SJCRH30 (cell line): ENCODE measurements around the gene DHRS7. TPM values are rescaled to one million over a fixed set of nuclear protein-coding genes. Genes with fewer than 3 reads are reported as not detected.

Experiments
- DNase-seq, 2 experiments: peaks; one replicate each; pipeline ENCODE4 v3.0.0-alpha.2; 2015 to 2020
- H3K27ac ChIP-seq: fragments of 250-450 bp; sonication (Bioruptor Pico); 2 replicates; pipeline ENCODE4 v1.5.1; 2020; ENCODE audit warnings: mild to moderate bottlenecking, moderate library complexity
- H3K27me3 ChIP-seq: fragments of 250-450 bp; sonication (Bioruptor Pico); 2 replicates; pipeline ENCODE4 v1.5.1; 2020; ENCODE audit warnings: mild to moderate bottlenecking, moderate library complexity
- H3K36me3 ChIP-seq: fragments of 250-450 bp; sonication (Bioruptor Pico); 2 replicates; pipeline ENCODE4 v1.5.1; 2020; ENCODE audit warnings: mild to moderate bottlenecking, moderate library complexity
- H3K4me1 ChIP-seq: fragments of 250-450 bp; sonication (Bioruptor Pico); 2 replicates; pipeline ENCODE4 v1.5.1; 2020; ENCODE audit warnings: mild to moderate bottlenecking, moderate library complexity
- H3K4me3 ChIP-seq: fragments of 250-450 bp; sonication (Bioruptor Pico); 2 replicates; pipeline ENCODE4 v1.5.1; 2020; ENCODE audit warnings: mild to moderate bottlenecking, moderate library complexity
- H3K9me3 ChIP-seq: fragments of 250-450 bp; sonication (Bioruptor Pico); replicated peaks from 2 replicates; pipeline ENCODE4 v1.5.1; 2020; ENCODE audit warnings: mild to moderate bottlenecking, moderate library complexity
- total RNA-seq: library from RNA; depleted of rRNA; stranded (reverse); fragments of >200 nt; shearing (Covaris generic); gene quantifications from 2 replicates; pipeline ENCODE4 v1.2.3, GENCODE V29; 2014; rRNA removed

DHRS7 gene, protein sequence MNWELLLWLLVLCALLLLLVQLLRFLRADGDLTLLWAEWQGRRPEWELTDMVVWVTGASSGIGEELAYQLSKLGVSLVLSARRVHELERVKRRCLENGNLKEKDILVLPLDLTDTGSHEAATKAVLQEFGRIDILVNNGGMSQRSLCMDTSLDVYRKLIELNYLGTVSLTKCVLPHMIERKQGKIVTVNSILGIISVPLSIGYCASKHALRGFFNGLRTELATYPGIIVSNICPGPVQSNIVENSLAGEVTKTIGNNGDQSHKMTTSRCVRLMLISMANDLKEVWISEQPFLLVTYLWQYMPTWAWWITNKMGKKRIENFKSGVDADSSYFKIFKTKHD
- total RNA-seq = 18.4 and 24.8 TPM in 2 replicates

DNA sequence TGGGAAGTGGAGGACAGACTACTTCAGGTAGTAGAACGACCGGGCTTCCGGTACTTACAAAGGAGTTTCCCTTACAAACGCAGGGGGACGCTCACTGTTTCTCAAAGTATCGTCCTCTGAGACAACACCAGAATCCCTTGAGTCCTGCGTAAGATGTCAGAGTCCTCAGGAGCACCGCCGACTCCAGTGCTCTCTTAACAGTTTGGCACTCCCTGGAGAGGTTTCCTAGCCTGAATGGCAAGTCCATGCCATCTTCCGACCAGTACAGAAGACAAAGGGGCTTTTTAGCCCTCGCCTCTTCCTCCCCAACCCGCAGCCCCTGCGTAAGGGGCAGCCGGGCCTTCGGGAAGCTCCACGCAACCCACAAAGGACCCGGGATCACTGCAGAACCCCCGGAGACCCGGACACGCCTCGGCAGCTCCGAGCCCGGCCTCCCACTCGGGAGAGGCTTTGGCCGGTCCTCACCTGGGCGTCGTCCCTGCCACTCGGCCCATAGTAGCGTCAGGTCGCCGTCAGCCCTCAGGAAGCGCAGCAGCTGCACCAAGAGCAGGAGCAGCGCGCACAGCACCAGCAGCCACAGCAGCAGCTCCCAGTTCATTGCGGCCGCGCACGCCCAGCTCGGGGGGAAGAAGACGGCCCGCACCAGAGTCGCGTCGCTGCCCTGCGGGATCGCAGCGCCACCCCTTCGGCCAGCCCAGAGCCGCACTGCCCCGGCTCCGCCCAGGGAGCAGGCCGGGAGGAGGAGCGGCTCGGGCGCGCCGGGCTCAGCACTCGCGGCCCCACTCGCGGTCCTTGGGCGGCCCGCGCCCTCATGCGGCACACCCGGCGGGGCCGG lies at the start of gene DHRS7:
Gene DHRS7 (minus strand): TSS at position 687 of the 835 bp plus-strand sequence. CDS start 89 bp downstream, at position 598.
- Histone ChIP-seq H3K9me3 (no peaks in the 10 kb centered on the region), H3K27ac (peak within 1 kb of the TSS; percentile 68), H3K4me3 (peak within 1 kb of the TSS; percentile 81), H3K4me1 (no peaks in the 10 kb centered on the region), H3K36me3 (no peaks in the 10 kb centered on the region), H3K27me3 (no peaks in the 10 kb centered on the region)
- DNase-seq = peak; percentile 80

DNA sequence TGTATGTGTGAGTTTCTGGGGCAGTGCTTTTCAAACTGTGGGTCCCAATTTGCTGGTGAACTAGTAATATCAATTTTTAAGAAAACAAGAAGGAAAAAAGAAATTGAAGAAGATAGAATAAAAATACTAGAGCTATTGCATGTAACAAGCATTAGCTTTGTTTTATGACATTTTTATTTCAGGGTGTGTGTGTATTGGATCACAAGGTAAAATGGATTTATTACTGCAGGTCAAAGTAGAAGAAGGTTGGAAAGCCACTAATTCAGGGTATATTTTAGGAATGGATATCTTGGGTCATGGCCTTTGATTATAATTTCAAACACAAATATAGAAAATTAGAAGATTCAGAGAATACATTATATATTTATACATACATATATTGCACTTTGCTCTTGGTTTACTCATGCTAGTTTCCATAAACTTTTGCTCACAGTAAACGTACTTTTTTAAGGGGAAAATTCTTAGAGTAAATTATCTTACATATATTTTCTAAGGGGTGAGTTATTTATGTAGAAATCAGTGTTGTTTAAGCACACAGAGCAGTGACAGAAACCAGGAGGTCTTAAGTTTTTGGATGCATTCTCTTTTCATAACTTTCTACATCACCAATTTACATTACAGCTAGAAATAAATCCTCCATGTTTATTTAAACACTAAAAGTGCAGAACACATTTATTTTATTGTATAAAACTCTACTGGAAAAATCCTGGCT lies 49.4 kb upstream of the DHRS7 start:
- Histone ChIP-seq H3K36me3 (no peaks in the 10 kb centered on the region), H3K9me3 (no peaks in the 10 kb centered on the region), H3K27ac (no peak overlapping the region), H3K4me1 (no peaks in the 10 kb centered on the region), H3K4me3 (no peak overlapping the region), H3K27me3 (no peaks in the 10 kb centered on the region)
- DNase-seq = no peak

DNA sequence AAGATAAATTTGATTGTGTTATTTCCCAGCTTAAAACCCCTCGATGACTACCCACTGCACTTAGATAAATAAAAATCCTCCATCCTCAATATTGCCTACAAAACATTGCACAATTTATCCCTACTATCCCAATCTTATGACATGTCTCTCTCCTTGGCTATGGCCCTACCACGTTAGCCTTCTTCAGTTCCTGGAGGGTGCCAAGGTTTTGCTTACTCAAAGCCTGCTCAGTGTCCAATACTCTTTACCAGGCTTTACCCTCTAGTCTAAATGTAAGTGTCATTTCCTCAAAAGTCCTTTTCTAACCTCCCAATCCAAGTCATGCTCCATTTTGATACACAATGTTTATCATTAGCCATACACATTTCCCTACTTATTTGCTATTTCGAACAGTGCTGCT lies 48.8 kb upstream of the DHRS7 start:
- H3K4me3 ChIP-seq = no peak overlapping the region
- H3K36me3 ChIP-seq = no peaks in the 10 kb centered on the region
- no peaks in the 10 kb centered on the region for H3K27me3 ChIP-seq
- no peak for DNase-seq
- no peaks in the 10 kb centered on the region for H3K4me1 ChIP-seq
- no peak overlapping the region for H3K27ac ChIP-seq
- H3K9me3 ChIP-seq = no peaks in the 10 kb centered on the region

DNA sequence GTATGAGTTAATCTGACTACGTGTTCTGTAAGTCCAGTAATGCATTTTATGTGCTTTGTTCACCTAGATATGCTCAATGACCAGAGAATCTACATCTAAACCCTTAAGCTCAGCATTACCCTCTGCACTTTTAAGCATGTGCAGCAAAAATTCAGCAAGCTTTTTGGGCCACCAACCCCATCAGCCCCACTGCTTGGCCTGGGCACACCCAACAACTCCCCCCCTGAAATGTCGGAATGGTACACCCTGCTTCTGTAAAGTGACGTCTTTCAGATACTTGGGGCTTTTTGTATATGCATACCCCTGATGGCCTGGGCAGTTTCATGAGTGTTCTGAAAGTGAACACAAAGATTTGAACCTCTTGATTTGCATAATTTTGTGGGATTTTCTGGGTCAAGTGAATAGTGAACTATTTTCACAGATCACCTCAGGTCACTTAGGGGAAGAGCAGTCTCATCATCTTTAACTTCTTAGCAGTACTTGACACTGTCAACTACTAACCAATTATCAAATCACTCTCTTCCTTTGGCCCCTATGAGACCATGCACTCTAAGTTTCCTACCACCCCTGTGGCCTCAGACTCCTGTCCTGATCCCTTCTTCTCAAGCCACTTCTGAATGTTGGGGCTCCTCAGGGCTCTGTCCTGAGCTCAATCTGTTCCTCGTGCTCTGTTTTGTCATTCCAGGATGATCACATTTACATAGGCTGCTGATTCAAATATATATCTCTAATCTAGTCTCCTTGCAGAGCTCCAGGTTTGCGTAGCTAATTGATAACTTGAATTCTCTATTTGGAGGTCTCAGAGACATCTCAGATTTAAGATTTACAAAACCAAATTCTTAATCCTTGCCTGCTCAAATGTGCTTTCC lies 47.5 kb upstream of the DHRS7 start:
- no peak for DNase-seq
- Histone ChIP-seq H3K36me3 (no peaks in the 10 kb centered on the region), H3K4me3 (no peak overlapping the region), H3K27ac (no peak overlapping the region), H3K4me1 (no peaks in the 10 kb centered on the region), H3K27me3 (no peaks in the 10 kb centered on the region), H3K9me3 (no peaks in the 10 kb centered on the region)

DNA sequence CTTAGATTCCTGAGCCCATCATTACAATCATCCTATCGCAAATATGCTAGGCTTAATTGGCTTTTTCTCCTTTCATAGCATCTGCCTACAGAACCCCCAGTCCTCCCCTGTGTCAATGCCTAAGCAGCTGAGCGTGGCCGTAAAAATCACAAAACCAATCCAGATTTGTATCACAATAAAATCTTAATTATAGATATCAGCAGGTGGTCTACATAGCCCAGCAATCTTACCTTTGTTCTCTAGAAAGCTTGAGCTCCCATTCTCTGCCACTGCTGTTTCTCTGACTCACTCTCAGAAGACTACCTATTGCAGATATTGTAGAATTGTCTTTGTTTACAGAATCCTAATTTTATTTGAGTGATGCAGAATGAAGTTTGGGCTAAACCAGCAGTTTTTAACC lies 46.0 kb upstream of the DHRS7 start:
- Histone ChIP-seq H3K27ac (no peak overlapping the region), H3K27me3 (no peaks in the 10 kb centered on the region), H3K9me3 (no peaks in the 10 kb centered on the region), H3K4me3 (no peak overlapping the region), H3K4me1 (no peaks in the 10 kb centered on the region), H3K36me3 (no peaks in the 10 kb centered on the region)
- no peak for DNase-seq

DNA sequence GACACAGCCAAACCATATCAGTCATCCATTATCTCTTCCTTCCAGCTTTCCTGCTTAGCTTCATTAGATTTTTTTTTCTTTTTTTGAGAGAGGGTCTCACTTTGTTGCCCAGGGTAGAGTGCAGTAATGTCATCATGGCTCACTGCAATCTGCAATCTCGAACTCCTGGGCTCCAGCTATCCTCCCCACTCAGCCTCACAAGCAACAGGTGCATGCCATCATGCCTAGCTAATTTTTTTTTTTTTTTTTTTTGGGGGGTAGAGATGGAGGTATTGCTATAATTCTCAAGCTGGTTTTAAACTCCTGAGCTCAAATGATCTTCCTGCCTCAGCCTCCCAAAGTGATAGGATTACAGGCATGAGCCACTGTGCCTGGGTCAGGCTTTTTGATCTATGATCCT lies 45.5 kb upstream of the DHRS7 start:
- H3K4me3 ChIP-seq = no peak overlapping the region
- H3K36me3 ChIP-seq = no peaks in the 10 kb centered on the region
- no peaks in the 10 kb centered on the region for H3K4me1 ChIP-seq
- no peaks in the 10 kb centered on the region for H3K27me3 ChIP-seq
- H3K27ac ChIP-seq = no peak overlapping the region
- DNase-seq = no peak
- H3K9me3 ChIP-seq = no peaks in the 10 kb centered on the region

DNA sequence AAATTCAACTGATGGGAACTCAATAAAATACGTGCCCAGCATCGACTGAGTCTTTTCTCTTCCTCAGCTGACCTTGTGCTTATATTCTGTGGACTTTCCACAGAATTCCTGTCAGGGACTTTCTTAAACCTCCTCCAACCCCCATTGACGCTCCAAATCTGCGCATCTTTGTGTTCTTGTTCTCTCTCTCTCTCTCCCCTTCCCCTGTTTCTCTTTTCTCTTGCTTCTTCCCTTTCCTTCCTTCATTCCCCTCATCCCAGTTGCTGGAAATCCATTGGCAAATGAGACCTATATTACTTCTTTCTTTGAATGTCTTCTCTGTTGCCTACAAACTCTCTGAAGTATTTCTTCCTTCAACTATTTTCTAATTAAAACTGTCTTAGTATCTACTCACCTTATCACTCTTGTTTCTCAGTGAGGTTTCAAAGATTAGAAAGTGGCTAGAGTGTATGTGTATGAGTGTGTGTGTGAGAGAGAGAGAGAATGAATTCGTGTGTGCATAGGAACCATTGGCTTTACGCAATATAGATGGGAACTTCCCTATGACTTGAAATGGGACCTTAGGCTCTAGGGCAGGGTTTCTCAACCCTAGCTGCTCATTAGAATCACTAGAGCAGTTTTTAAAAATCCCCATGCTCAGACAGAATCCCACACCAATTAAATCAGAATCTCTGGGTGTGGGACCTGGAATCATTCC lies 41.8 kb upstream of the DHRS7 start:
- Histone ChIP-seq H3K27ac (no peak overlapping the region), H3K4me1 (no peaks in the 10 kb centered on the region), H3K27me3 (no peaks in the 10 kb centered on the region), H3K36me3 (no peaks in the 10 kb centered on the region), H3K4me3 (no peak overlapping the region), H3K9me3 (no peaks in the 10 kb centered on the region)
- DNase-seq = no peak

DNA sequence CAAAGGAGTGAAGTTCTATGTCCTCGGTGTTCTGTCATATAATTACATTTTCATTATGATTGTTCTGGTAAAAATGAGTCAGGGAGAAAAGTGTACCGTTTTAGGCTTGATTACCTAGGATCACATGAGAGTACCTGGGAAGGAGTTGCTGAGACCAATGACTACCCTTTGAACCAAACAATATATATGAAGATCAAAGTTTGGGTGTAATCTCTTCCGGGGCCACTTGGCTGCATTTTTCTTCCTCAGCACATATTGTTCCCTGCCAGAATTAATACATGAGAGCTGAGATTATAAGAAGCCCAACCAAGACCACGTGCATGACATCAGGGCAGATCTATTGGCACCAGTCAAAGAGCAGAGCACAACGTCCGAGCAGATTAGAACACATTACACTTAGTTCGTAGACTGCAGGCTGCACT lies 41.1 kb upstream of the DHRS7 start:
- no peak overlapping the region for H3K27ac ChIP-seq
- H3K9me3 ChIP-seq = no peaks in the 10 kb centered on the region
- no peak for DNase-seq
- H3K4me3 ChIP-seq = no peak overlapping the region
- no peaks in the 10 kb centered on the region for H3K27me3 ChIP-seq
- H3K36me3 ChIP-seq = no peaks in the 10 kb centered on the region
- H3K4me1 ChIP-seq = no peaks in the 10 kb centered on the region

DNA sequence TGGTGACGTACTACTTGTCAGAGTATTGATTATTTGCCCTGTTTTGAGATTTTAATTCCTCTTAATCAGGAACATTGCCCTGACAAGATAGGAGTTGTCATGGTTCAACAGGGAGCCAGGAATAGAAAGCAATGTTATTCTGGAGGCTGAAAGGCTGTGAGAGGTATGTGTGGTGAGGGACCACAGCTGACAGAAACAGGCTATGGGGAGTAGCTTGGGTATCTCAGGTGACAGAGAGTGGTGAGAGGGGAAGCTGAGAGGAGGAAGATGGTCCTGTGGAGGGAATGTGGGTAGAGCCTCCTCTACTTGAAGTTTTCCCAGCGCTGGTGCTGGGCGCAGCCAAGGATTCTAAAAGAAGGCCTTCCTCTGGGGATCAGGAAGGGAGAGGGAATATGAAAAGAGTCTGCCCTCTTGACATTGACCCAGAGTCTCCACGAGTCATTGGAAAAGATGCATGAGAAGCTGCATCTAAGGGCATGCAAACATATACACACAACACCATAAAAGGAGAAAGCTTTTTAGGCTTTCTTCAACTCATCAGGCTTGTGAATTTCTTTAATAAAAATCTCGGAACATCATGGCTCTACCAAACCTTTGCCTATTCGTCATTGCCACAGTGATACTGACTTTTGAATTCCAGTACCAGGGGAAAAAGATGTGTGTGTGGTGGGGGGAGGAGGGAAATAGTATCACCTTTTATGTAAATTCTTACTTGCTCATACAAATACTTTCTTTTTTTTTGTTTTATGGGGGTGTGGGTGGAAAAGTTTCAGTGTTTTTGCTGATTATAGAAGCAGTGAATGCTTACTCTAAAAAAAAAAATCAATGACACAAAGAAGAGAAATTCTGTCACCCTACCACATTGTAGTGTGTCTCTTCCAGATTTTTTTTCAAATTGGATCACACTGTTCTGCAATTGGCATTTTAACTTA lies 39.9 kb upstream of the DHRS7 start:
- no peak overlapping the region for H3K4me3 ChIP-seq
- H3K27ac ChIP-seq = no peak overlapping the region
- H3K27me3 ChIP-seq = no peaks in the 10 kb centered on the region
- DNase-seq = no peak
- H3K36me3 ChIP-seq = no peaks in the 10 kb centered on the region
- 0 out of 2 replicates have a peak, but pooled peaks cover under 1% of the 10 kb centered on the region for H3K9me3 ChIP-seq
- H3K4me1 ChIP-seq = no peaks in the 10 kb centered on the region

DNA sequence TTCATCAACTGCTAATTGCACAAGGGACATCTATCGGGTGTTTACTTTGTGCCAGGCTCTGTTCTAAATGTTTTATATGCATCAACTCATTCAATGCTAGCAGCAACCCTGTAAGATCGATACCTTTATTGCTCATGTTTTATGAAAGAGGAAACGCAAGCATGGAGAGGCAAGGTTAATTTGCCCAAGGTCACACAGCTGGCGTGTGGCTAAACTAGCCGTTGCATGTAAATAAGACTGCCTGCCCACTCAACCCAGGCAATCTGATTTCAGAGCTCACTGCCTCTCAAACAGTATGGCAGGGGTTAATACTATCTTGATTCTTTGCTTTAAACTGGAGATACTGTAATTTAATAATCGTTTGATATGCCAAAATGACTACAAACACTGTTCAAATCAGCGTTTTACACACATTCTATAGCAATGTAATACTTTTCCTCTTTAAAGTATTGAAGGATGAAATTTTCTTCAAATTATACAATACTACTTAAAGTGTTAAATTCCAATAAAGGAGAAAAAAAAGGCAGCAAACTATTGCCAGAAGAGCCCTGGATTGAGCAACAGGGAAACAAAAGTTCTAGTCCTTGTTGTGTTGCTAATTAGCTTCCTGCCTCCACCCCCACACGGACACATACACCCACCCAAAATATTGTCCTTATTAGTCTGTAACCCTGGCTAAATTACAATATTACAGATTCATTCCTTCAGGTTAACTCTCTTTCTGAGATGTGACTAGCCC lies 39.1 kb upstream of the DHRS7 start:
- no peak for DNase-seq
- H3K4me1 ChIP-seq = no peaks in the 10 kb centered on the region
- no peaks in the 10 kb centered on the region for H3K27me3 ChIP-seq
- no peak overlapping the region for H3K4me3 ChIP-seq
- H3K27ac ChIP-seq = no peak overlapping the region
- H3K36me3 ChIP-seq = no peaks in the 10 kb centered on the region
- 0 out of 2 replicates have a peak, but pooled peaks cover 3% of the 10 kb centered on the region for H3K9me3 ChIP-seq

DNA sequence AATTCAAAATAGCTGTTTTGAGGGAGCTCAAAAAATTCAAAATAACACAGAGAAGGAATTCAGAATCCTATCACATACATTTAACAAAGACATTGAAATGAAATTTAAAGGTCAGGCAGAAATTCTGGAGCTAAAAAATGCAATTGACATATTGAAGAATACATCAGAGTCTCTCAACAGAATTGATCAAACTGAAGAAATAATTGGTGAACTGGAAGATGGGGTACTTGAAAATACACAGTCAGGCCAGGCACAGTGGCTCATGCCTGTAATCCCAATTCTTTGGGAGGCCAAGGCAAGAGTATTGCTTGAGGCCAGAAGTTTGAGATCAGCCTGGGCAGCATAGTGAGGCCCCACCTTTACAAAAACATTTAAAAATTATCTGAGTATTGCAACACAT lies 34.1 kb upstream of the DHRS7 start:
- no peaks in the 10 kb centered on the region for H3K27me3 ChIP-seq
- peaks cover 3% of the 10 kb centered on the region; the same call in 1 of the 2 replicates for H3K9me3 ChIP-seq
- no peak overlapping the region for H3K27ac ChIP-seq
- no peaks in the 10 kb centered on the region for H3K36me3 ChIP-seq
- no peak for DNase-seq
- no peak overlapping the region for H3K4me3 ChIP-seq
- H3K4me1 ChIP-seq = no peaks in the 10 kb centered on the region

DNA sequence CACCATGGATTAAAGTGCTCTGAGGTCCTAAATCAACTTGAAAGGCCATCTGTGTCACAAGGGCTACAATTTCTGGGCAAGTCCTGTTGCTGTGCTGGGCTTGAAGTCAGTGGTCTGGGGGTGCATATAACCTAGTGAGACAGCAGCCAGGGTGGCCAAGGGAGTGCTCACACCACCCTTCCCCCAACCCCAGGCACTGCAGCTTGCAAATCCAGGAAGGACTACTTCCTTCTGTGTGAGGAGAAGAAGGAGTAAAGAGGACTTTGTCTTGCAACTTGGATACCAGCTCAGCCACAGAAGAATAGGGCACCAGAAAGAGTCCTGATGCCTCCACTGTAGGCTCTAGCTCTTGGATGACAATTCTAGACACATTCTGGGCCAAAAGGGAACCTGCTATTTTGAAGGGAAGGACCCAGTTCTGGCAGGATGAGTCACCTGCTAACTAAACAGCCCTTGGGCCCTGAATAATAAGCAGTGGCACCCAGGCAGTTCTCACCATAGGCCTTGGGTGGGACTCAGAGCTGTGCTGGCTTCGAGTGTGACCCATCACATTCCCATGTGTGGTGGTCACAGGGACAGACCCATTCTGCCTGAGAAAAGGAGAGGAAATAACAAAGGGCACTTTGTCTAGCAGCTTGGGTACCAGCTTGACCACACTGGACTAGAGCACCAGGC lies 32.6 kb upstream of the DHRS7 start:
- no peak for DNase-seq
- H3K9me3 ChIP-seq = peaks cover 3% of the 10 kb centered on the region; the same call in 1 of the 2 replicates
- H3K4me3 ChIP-seq = no peak overlapping the region
- H3K27ac ChIP-seq = no peak overlapping the region
- no peaks in the 10 kb centered on the region for H3K36me3 ChIP-seq
- no peaks in the 10 kb centered on the region for H3K4me1 ChIP-seq
- H3K27me3 ChIP-seq = no peaks in the 10 kb centered on the region
